ENCODE results near the gene SLC18B1. TPM values are rescaled to one million over a fixed set of nuclear protein-coding genes. Genes with fewer than 3 reads are reported as not detected.

SLC18B1 gene
- total and polyA plus RNA-seq, 12 donors, result 1.7 to 8.3 (median 2.5) TPM

DNA sequence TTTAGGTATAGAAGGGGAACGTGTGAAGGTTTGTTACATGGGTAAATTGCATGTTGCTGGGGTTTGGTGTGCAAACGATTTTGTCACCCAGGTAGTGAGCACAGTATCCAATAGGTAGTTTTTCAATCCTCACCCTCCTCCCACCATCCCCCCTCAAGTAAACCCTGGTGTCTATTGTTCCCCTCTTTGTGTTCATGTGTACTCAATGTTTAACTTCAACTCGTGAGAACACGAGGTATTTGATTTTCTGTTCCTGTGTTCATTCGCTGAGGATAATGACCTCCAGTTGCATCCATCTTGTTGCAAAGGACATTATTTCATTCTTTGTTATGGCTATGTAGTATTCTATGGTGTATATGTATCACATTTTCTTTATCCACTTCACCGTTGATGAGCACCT is 73.0 kb downstream of the SLC18B1 start:
- 93% methylated on average over 6 of the region's 6 CpGs for WGBS, 2 donors
- Histone ChIP-seq H3K27me3 (no peaks in the 10 kb centered on the region), H3K36me3 (no peaks in the 10 kb centered on the region), H3K4me1 (peaks cover 0 to under 1% (median 0%) of the 10 kb centered on the region in 9 donors), H3K9me3 (no peaks in the 10 kb centered on the region), H3K4me3 (no peak overlapping the region), H3K27ac (no peak overlapping the region)
- ATAC-seq (no peak), DNase-seq (no peak)
- TF ChIP-seq, protein P1, sequence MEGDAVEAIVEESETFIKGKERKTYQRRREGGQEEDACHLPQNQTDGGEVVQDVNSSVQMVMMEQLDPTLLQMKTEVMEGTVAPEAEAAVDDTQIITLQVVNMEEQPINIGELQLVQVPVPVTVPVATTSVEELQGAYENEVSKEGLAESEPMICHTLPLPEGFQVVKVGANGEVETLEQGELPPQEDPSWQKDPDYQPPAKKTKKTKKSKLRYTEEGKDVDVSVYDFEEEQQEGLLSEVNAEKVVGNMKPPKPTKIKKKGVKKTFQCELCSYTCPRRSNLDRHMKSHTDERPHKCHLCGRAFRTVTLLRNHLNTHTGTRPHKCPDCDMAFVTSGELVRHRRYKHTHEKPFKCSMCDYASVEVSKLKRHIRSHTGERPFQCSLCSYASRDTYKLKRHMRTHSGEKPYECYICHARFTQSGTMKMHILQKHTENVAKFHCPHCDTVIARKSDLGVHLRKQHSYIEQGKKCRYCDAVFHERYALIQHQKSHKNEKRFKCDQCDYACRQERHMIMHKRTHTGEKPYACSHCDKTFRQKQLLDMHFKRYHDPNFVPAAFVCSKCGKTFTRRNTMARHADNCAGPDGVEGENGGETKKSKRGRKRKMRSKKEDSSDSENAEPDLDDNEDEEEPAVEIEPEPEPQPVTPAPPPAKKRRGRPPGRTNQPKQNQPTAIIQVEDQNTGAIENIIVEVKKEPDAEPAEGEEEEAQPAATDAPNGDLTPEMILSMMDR (IDR thresholded peaks at IDR 0.05), result no peak
- intact Hi-C loops (cut with DNase I), result no loop called here

DNA sequence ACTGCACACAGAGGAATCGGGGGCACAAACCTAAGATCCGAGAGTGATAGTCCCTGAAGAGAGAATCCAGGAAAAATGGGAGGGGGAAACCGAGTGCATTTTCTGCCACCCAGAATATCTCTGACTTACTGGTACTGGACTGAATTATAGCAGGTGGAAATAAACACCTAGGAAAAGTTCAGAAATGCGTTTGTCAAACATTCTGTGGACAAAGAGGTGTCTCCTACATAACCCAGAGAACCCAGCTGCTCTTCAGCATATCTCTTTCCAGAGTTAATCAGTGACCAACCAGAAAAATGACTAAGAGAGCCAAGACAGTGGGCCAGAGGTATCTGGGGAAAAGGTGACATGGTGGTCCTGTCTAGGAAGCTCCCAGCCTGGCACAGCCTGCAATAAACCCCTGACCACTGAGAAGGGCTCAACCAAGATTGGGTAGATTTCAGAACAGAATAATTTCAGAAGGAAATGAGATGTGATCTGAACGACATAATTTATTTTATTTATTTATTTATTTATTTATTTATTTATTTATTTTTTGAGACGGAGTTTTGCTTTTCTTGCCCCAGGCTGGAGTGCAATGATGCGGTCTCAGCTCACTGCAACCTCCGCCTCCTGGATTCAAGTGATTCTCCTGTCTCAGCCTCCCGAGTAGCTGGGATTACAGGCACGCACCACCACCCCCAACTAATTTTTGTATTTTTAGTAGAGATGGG is 78.5 kb downstream of the SLC18B1 start:
- ATAC-seq (no peak), DNase-seq (no peak)
- H3K36me3 ChIP-seq, result no peaks in the 10 kb centered on the region
- no peak overlapping the region for H3K4me3 ChIP-seq
- peaks cover 0 to 3% (median 0%) of the 10 kb centered on the region in 9 donors for H3K4me1 ChIP-seq
- 93 to 94% methylated on average over 10 of the region's 10 CpGs for WGBS, 2 donors
- peaks cover 0 to 7% (median 0%) of the 10 kb centered on the region in 7 donors for H3K27me3 ChIP-seq
- H3K27ac ChIP-seq, result no peak overlapping the region
- TF ChIP-seq, protein P1 (IDR thresholded peaks at IDR 0.05), result no peak
- no peaks in the 10 kb centered on the region for H3K9me3 ChIP-seq
- intact Hi-C loops (cut with DNase I), result no loop called here

Other genes with a start within 250 kb of the SLC18B1 start
- not detected for gene TAAR8, start 246.0 kb downstream of the SLC18B1 start, total RNA-seq
- gene TAAR8, start 246.0 kb downstream of the SLC18B1 start, polyA plus RNA-seq, result not detected
- not detected for gene TAAR6, start 228.3 kb downstream of the SLC18B1 start, total RNA-seq
- gene TAAR6, start 228.3 kb downstream of the SLC18B1 start, polyA plus RNA-seq, result not detected
- not detected for gene TAAR5, start 208.9 kb downstream of the SLC18B1 start, total RNA-seq
- gene TAAR5, start 208.9 kb downstream of the SLC18B1 start, polyA plus RNA-seq, result not detected
- gene TAAR2, start 174.4 kb downstream of the SLC18B1 start, total RNA-seq, result not detected
- gene TAAR2, start 174.4 kb downstream of the SLC18B1 start, polyA plus RNA-seq, result not detected
- gene TAAR1, start 139.5 kb downstream of the SLC18B1 start, total RNA-seq, result not detected
- gene TAAR1, start 139.5 kb downstream of the SLC18B1 start, polyA plus RNA-seq, result not detected
- gene VNN1, start 84.6 kb downstream of the SLC18B1 start, total RNA-seq, result 1 to 10 TPM in 2 of 10 donors, under 1 TPM in 8; 0.09 to 2.0 (median 0.44) TPM
- gene VNN1, start 84.6 kb downstream of the SLC18B1 start, polyA plus RNA-seq, result under 1 TPM; 0.23 to 0.44 TPM
- gene VNN2, start 40.7 kb downstream of the SLC18B1 start, total RNA-seq, result 1 to 10 TPM in 8 of 10 donors, under 1 TPM in 2; 0.83 to 4.2 (median 2.0) TPM
- under 1 TPM; 0.23 to 0.95 TPM for gene VNN2, start 40.7 kb downstream of the SLC18B1 start, polyA plus RNA-seq
- 100 to 1,000 TPM; 403 to 686 (median 439) TPM for gene RPS12, start 15.9 kb upstream of the SLC18B1 start, total RNA-seq
- gene RPS12, start 15.9 kb upstream of the SLC18B1 start, polyA plus RNA-seq, result 1,000 to 10,000 TPM in 1 of 2 donors, 100 to 1,000 TPM in 1; 335 to 2,223 TPM